GM19455 (cell line): Measurements from ENCODE around the gene KLF11.
"Not testable (repeated sequence)": the region's sequence is repeated elsewhere in the genome, so short reads cannot be mapped to it uniquely, and the experiment has no call there.

Experiments
- ATAC-seq: cut with Tn5 transposase; IDR thresholded peaks from one replicate; pipeline ENCODE4 v1.9.1; 2021; ENCODE audit not compliant: unreplicated experiment

The KLF11 gene

GRCh38 chr2:10009271-10009810 lies 34.0 kb upstream of the KLF11 start:
- ATAC-seq, result no peak

DNA sequence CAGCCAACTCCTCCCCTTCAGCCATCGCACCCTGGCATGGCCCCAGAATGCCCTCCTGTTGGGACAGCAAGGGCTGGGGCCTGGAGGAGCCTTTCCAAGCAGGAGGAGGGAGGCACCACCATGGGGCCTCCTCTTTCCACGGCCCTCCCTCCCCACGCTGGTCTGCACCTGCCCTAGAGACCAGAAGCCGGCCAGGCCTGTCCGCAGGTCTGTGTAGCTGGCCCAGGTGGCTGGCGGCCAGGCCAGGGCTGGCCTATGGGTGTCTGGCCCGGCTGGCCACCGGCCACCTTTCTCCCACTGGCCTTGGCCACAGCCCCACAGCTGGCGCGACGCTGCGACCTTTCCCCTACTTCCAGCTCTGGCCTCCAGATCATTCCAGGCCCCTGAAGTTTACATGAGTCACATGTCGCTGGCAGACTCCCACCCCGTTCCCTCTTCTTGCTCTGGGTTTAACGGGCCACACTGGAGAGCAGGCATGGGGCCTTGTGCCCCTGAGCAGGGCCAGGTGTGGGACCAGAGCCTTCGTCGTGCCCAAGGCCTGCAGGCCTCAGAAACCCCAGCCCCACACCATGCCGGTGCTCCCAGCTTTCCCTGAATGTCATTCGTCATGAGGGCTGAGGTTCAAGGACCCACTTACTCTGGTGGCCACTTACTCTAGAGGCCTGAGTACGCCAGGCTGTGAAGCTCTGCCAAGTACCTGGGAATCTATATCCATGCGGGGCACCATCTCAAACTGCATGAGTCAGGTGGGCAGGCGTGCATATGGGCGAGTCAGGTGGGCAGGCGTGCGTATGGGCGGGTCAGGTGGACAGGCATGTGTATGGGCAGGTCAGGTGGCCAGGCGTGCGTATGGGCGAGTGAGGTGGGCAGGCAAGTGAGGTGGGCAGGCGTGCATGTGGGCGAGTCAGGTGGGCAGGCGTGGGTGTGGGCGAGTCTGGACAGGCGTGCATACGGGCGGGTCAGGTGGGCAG lies 33.3 kb upstream of the KLF11 start:
- ATAC-seq, result no peak

- ATAC-seq, result not testable (repeated sequence)
These were observed 32.3 kb upstream of the KLF11 start for GRCh38 chr2:10010861-10011605.

GRCh38 chr2:10011606-10012325 lies 31.6 kb upstream of the KLF11 start:
- not testable (repeated sequence) for ATAC-seq

DNA sequence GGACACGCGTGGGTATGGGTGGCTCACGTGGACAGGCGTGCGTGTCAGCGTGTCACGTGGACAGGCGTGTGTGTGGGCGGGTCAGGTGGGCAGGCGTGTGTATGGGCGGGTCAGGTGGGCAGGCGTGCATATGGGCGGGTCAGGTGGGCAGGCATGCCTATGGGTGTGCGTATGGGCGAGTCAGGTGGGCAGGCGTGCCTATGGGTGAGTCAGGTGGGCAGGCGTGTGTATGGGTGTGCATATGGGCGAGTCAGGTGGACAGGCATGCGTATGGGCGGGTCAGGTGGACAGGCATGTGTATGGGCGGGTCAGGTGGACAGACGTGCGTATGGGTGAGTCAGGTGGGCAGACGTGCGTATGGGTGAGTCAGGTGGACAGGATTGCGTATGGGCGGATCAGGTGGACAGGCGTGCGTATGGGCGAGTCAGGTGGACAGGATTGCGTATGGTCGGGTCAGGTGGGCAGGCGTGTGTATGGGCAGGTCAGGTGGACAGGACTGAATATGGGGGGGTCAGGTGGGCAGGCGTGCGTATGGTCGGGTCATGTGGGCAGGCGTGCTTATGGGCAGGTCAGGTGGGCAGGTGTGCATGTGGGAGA lies 30.9 kb upstream of the KLF11 start:
- not testable (repeated sequence) for ATAC-seq

GRCh38 chr2:10012963-10013461 lies 30.3 kb upstream of the KLF11 start:
- no peak for ATAC-seq

GRCh38 chr2:10013651-10014417 lies 29.5 kb upstream of the KLF11 start:
- ATAC-seq, result not testable (repeated sequence)

GRCh38 chr2:10014418-10015190 lies 28.7 kb upstream of the KLF11 start:
- no peak for ATAC-seq

DNA sequence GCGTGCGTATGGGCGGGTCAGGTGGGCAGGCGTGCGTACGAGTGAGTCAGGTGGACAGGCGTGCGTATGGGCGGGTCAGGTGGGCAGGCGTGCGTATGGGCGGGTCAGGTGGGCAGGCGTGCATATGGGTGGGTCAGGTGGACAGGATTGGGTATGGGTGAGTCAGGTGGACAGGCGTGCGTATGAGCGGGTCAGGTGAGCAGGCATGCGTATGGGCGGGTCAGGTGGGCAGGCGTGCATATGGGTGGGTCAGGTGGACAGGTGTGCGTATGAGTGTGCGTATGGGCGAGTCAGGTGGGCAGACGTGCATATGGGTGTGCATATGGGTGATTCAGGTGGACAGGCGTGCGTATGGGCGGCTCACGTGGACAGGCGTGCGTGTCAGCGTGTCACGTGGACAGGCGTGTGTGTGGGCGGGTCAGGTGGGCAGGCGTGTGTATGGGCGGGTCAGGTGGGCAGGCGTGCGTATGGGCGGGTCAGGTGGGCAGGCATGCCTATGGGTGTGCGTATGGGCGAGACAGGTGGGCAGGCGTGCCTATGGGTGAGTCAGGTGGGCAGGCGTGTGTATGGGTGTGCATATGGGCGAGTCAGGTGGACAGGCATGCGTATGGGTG lies 27.9 kb upstream of the KLF11 start:
- not testable (repeated sequence) for ATAC-seq

GRCh38 chr2:10016001-10016801 lies 27.1 kb upstream of the KLF11 start:
- ATAC-seq, result no peak

GRCh38 chr2:10016802-10017258 lies 26.5 kb upstream of the KLF11 start:
- no peak for ATAC-seq

DNA sequence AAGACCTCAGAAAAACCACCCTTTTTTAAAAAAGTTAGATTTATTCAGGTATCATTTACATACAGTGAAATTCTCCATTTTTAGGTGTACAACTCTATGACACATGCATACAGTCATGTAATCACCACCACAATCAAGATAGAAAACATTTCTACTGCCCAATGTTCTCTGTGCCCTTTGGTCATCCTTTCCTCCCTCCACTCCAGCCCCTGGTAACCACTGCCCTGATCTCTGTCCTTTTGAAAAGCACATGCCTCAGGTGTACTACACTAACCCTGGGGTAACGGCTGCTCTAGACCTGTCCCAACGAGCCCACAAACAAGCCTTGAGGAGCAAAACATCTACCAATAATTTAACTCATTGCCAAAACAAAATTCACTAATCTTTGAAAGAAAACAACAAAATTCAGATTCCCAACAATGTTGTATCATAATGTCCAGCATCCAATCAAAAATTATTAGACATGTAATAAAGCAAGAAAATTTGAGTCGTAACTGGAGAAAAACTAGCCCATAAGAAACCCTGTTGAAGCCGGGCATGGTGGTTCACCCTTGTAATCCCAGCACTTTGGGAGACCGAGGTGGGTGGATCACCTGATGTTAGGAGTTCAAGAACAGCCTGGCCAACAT lies 25.9 kb upstream of the KLF11 start:
- no peak for ATAC-seq

GRCh38 chr2:10019174-10019573 lies 24.2 kb upstream of the KLF11 start:
- no peak for ATAC-seq

DNA sequence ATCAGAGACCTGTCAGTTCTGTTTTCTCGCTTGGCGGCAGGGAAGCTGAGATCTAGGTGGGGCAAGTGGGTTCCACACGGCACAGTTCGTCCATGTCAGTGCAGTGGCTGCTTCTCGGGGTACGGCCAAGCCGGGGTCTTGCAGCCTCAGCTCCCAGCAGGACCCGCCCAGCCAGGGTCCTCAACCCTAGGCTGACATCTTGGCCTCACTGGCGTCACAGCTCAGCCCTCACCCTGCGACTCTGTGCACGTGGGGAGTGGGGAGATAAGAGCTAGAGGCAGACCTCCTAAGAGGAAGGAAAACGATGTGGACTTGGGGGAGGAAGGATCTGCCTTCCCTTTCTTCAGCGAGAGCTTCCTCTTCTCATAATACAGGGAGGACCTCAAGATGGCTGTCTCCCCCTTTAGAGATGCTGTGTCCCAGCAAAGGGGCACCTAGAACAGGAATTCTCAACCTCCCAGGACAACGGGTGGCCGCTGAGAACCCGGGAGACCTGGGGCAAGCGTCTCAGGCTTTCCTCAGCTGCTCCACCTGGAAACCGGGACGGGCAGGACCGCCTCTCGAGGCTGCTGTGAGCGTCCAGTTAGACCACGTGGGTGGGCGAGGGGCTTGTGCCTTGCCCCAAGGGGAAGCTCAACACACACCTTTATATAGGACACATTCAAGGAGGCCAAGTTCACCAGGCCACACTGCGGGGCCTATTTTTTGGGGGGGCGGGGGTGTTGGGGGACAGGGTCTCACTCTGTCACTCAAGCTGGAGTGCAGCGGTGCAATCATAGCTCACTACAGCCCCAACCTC lies 23.5 kb upstream of the KLF11 start:
- ATAC-seq, result no peak

DNA sequence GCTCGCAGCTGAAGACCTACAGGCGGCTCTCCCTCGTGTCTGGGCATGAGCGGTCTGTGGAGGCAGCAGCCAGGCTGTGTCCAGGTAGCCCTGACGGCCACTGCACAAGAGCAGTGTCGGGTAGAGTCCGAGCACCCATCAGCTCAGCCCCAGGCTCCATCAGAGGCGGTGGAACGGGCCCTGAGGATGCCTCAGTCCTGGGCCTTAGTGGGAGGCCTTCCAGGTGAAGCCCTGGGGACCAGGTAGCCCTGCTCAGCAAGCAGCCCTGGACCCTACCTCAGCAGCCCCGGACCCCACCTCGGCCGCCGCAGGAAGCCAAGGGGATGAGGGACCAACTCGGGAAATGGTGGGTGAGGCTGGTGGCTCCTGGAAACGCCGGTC lies 21.3 kb upstream of the KLF11 start:
- ATAC-seq, result no peak

DNA sequence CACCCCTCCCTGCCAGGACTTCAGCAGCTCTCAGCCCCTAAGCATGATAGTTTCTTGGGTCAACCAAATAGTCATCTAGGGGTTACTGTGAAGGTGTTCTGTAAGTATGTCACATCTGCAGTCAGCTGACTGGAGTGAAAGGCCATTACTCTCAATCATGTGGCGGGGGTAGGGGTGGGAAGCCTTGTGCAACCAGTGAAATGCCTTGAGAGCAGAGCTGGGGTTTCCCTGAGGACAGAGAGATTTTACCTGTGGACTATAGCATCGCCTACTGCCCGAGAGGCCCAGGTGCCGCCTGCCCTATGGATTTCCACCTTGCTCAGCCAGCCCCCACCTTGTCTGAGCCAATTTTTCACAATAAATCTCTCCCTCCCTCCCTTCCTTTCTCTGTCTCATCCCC lies 20.9 kb upstream of the KLF11 start:
- ATAC-seq, result no peak
